GM19468 (cell line): Measurements from ENCODE around the gene NRL.

Experiments used
- ATAC-seq: cut with Tn5 transposase; IDR thresholded peaks from one replicate; pipeline ENCODE4 v1.9.1; 2021; ENCODE audit warnings: mild to moderate bottlenecking, moderate library complexity, moderate number of reproducible peaks; ENCODE audit not compliant: unreplicated experiment; ENCODE audit errors: extremely low read depth

The NRL gene

GRCh38 chr14:24071836-24072430 is 42.8 kb downstream of the NRL start:
- ATAC-seq: no peak

DNA sequence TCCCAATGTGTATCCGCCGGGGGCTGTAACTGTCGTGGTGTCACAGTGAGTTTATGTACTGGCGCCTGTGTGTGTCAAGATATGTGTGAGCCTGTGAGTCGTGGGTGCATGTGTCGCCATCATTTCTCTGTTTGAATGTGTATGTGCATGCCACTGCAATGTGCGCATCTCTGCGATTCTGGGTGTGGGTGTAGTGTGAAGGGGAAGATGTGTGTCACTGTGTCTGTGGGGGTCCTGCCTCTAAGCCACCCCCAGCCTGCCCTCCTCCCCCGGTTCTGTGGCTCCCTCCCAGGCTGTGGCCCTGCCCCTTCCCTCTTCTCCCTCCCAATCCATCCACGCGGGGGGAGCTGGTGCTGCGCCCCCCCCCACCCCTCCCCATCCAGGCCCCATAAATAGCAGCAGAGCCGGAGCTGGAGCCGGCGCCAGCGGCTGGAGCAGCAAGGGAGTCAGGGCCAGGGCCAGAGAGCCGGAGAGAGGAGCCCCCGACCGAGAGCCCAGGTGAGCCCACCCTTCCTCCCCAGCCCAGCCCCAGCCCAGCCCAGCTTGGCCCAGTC is 43.5 kb downstream of the NRL start, which contains the start of gene CPNE6:
Gene CPNE6 (plus strand): TSS at position 419 of the 554 bp plus-strand sequence. CDS start 1,375 bp downstream, outside the sequence.
- no peak for ATAC-seq

GRCh38 chr14:24070285-24071143 is 44.2 kb downstream of the NRL start:
- no peak for ATAC-seq

GRCh38 chr14:24069411-24069735 is 45.4 kb downstream of the NRL start:
- ATAC-seq: no peak

DNA sequence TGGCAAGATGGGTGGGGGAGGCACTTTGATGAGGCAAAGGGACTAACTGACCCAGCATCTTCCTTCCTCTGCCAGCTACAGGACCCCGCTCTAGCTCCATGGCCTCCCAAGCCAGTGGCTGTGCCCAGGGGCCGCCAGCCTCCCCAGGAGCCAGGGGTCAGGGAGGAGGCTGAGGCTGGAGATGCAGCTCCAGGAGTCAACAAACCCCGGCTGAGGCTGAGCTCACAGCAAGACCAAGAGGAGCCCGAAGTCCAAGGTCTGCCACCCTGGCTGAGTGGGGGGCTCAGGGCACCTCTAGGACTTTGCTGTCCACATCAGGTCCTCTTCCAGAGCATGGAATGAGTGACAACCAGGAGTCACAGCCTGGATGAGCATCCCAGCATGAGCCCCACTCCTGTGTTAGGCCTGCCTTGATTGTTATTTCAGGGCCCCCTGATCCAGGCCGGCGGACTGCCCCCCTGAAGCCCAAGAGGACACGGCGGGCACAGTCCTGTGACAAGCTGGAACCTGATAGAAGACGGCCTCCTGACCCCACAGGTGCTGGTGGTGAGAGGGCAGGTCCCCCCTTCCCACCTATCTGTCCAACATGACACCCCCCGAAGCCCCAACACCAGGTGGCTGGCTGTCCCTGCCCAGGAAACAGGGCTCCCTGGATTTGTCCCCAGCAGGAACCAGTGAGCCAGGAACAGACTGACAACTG is 45.9 kb downstream of the NRL start:
- ATAC-seq: no peak

DNA sequence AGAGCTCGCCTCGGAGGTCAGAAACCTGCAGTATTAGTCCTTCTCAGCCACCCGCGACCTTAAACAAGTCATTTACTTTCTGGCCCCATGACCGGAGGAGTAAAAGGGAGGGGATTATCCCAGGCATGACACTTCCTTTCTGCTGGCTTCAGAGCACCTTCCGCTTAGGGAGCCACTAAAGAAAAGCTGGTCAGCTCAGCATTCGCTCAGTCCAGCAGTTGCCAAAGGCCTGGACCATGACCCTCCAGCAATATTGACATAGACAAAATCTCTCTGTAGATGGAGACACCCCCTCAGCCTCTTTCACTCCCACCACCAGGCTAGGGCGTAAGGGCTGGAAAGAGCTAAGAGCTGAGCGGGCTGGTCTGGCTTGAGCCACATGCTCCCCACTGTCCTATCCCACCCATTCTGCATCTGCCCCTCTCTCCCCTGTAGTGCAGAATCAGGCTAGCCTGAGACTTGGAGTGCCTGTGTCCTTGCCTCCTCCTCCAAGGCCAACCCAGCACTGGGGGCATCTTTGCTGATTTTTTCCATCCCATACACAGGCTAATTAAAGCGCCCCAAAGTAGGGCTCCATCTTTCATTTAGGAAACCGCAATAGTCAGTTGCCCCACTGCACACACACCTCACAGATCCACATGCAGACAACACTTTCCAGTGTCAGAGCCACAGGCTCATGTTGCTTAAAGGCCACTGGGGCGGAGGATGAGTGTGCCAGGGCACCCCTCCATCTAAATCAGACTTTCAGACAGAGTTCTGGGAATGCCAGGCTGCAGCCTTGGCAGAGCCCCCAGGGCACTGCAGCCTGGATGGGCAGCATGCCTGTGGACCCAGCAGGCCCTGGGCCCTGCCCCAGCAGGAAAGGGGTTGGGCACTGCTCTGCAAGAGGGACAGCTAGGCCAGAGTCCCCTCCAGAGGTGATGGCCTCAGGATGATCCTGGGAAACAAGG is 47.3 kb downstream of the NRL start:
- ATAC-seq: no peak

DNA sequence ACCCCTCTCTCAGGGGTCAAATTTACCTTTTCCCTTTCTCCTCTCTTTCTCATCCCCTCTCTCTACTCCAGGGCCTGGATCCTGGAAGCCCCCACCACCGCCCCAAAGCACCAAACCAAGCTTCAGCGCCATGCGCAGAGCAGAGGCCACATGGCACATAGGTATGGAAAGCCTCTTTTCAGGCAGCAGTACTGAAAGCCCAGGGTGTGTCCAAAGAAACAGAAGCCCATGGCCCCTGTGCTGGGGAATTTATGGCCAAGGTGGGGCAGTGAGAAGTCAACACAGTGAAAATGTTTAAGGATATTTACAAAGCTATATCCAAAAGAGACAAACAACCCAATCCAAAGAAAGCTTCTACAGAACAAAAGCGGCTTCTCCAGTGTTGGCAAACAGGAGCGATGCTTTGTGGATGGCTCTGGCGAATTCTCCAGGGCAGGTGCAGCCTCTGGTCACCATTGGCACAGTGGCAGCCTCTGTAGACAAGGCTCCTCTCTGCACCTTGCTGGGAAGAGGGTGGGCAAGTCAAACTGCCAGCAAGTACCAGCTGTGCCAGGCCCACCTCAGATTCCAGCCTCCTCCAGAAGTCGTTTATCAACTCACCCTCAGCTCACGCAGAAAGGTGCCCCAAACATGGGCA is 48.1 kb downstream of the NRL start:
- ATAC-seq: no peak

GRCh38 chr14:24065408-24065807 is 49.3 kb downstream of the NRL start:
- no peak for ATAC-seq

DNA sequence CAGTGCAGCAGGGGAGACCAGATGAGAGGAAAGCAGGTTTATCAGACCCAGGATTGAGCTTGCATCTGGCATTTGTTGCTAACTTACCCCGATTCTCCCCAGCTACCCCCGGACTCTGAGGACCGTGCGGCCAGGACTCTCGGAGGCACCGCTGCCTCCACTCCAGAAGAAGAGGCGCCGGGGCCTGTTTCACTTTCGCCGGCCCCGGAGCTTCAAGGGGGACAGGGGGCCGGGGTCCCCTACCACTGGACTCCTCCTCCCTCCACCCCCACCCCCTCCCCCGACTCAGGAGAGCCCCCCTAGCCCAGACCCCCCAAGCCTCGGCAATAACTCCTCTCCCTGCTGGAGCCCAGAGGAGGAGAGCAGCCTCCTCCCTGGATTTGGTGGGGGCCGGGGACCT is 49.9 kb downstream of the NRL start:
- ATAC-seq: no peak

- no peak for ATAC-seq
Observed at GRCh38 chr14:24064091-24064795, 50.5 kb downstream of the NRL start.

GRCh38 chr14:24063263-24063836 is 51.4 kb downstream of the NRL start:
- ATAC-seq: no peak

DNA sequence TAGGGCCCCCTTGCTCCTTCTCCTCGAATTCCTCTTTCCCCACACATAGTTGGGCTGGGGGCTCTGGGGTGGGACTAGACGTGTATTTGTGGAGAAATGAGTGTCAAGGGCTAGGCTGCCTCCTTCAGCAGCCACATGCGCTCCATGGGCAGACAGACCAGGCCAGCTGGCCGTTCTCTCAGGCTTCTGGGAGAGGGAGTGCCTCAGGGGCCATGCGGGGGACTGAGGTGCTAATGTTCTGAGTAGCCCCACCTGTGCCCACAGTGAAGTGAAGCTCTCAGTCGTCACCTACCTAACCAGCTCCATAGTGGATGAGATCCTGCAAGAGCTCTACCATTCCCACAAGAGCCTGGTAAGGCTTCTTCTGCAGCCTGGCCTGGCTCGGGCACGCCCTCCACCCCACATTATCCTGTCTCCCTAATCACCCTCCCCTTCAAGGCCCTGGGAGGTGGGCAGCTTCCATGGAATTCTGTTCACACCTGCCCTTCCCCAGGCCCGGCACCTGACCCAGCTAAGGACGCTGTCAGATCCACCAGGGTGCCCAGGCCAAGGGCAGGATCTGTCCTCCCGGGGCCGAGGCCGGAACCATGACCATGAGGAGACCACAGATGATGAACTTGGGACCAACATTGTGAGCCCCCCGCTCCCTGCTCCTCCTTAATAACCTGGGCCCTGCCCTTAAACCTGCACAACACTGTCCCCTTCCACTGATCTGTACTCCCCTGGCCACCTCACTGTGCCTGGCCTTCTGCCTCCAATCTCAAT is 52.4 kb downstream of the NRL start:
- no peak for ATAC-seq

DNA sequence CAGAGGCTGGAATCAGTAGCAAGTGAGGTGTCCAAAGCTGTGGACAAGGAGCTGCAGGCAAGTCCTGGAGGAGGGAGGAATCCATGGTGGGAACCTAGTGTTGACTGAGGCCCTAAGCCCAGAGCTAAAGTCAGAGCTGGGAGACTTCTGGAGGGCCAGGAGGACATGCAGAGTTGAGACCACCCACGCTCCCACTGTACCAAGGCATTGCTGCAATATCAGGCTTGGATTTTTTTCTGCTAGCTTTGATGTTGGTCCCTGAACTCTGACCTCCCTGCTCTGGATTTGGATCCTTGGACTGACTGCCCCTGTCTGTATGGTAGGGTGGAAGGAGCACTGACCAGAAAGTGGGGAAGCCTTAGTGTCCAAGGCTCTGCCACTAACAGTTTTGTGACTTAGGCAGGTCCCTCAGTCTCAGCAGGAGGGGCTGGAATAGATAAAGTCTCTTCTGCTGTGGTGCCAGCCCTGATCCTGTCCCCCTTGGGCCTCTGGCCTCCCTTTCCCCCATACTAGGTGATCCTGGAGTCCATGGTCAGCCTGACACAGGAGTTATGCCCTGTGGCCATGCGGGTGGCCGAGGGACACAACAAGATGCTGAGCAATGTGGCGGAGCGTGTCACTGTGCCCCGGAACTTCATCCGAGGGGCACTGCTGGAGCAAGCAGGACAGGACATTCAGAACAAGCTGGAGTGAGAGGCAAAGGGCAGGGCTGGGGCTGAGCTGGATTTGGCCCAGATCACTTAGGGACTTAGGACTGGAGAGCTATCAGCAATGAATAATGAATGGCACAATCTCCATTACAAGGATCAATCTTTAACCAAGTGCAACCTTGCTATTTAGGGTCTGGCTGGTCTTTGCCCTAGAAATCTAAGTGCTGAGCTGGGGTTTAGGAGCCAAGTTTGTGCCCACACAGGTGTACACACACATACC is 53.5 kb downstream of the NRL start:
- no peak for ATAC-seq

- ATAC-seq: no peak
Observed at GRCh38 chr14:24060443-24060842, 54.3 kb downstream of the NRL start.

GRCh38 chr14:24059841-24060388 is 54.8 kb downstream of the NRL start:
- ATAC-seq: no peak

DNA sequence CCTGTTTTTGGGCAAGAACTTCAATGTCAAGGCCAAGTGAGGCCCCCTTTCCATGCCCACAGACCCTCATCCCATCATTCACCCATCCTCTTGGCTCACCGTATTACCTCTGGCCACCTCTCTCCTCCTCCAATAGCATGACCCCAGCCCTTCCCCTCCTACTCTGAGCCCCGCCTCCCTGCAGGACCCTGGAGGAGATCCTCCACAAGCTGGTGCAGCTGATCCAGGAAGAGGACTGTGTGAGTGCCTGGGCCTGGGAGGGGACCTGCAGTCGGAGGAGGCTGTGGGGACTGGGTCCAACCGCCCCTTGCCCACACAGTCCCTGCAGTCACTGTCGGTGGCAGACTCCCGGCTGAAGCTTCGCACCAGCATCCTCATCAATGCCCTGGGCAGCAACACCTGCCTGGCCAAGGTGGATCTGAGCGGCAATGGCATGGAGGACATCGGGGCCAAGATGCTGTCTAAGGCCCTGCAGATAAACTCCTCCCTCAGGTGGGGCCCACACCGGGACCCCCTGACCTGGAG is 55.7 kb downstream of the NRL start:
- no peak for ATAC-seq
